IMR-90 (cell line): ENCODE measurements around the gene KCNIP1. TPM values are rescaled to one million over a fixed set of nuclear protein-coding genes. Genes with fewer than 3 reads are reported as not detected.

Experiments used
- ATAC-seq: fragments of 200-7000 bp; cut with Tn5 transposase; 2 replicates; pipeline ENCODE4 v1.9.1; 2020; ENCODE audit warnings: low read depth, mild to moderate bottlenecking, moderate library complexity
- BruUV-seq: library from RNA; stranded (reverse); fragments of 400-500 nt; replicated peaks from 2 replicates; lab custom pipeline; 2021; lab: Mats Ljungman, UMichigan
- CTCF ChIA-PET: fragments of 300-600 bp; formaldehyde crosslinking; extraction: SDS; loops from one replicate; lab custom pipeline; 2021; ENCODE audit warnings: antibody characterized with exemption; lab: Yijun Ruan, JAX
- POLR2A ChIA-PET: fragments of 300-600 bp; sonication (Branson Sonifier 250); formaldehyde crosslinking; loops from one replicate; lab custom pipeline; 2022; ENCODE audit warnings: antibody characterized with exemption; ENCODE audit not compliant: unreplicated experiment; lab: Charles Lee
- DNase-seq: peaks from one replicate; pipeline ENCODE4 v3.0.0; 2013
- H2AFZ ChIP-seq: replicated peaks from 2 replicates; pipeline ENCODE3; 2013; ENCODE audit warnings: low read length, mild to moderate bottlenecking; ENCODE audit not compliant: poor library complexity
- H2AK5ac ChIP-seq: 2 replicates; pipeline ENCODE4 v1.6.1; 2013; ENCODE audit warnings: low read depth, low read length, inconsistent platforms
- H2AK9ac ChIP-seq: replicated peaks from 2 replicates; pipeline ENCODE3; 2013; ENCODE audit warnings: mild to moderate bottlenecking, low read depth, low read length, moderate library complexity; ENCODE audit not compliant: poor library complexity
- H2BK120ac ChIP-seq: 2 replicates; pipeline ENCODE4 v1.6.1; 2013; ENCODE audit warnings: low read depth, low read length, inconsistent platforms
- H2BK15ac ChIP-seq: 3 replicates; pipeline ENCODE4 v1.6.1; 2013; ENCODE audit warnings: low read depth, low read length, inconsistent platforms
- H2BK20ac ChIP-seq: 2 replicates; pipeline ENCODE4 v1.6.1; 2013; ENCODE audit warnings: low read depth, mild to moderate bottlenecking, inconsistent platforms, low read length, moderate library complexity
- H2BK5ac ChIP-seq: 2 replicates; pipeline ENCODE4 v1.6.1; 2013; ENCODE audit warnings: mild to moderate bottlenecking, low read depth, low read length, inconsistent platforms; ENCODE audit not compliant: poor library complexity, severe bottlenecking
- H3K14ac ChIP-seq: replicated peaks from 2 replicates; pipeline ENCODE4 v1.6.1; 2013; ENCODE audit warnings: low read depth, low read length, inconsistent platforms
- H3K18ac ChIP-seq: 2 replicates; pipeline ENCODE4 v1.6.1; 2013; ENCODE audit warnings: low read depth, low read length, control low read depth
- H3K23ac ChIP-seq: 2 replicates; pipeline ENCODE4 v1.6.1; 2013; ENCODE audit warnings: low read depth, low read length, inconsistent platforms
- H3K27ac ChIP-seq: 2 replicates; pipeline ENCODE4 v1.5.1; 2013; ENCODE audit warnings: mild to moderate bottlenecking, control low read depth, low read length; ENCODE audit not compliant: insufficient read depth
- H3K27me3 ChIP-seq: 2 replicates; pipeline ENCODE4 v1.6.1; 2013; ENCODE audit warnings: low read length; ENCODE audit not compliant: control insufficient read depth, insufficient read depth
- H3K36me3 ChIP-seq: 2 replicates; pipeline ENCODE4 v1.6.1; 2013; ENCODE audit warnings: low read length, mixed read lengths; ENCODE audit not compliant: control insufficient read depth, insufficient read depth
- H3K4ac ChIP-seq: 2 replicates; pipeline ENCODE4 v1.6.1; 2013; ENCODE audit warnings: low read depth, low read length, inconsistent platforms
- H3K4me1 ChIP-seq: 2 replicates; pipeline ENCODE4 v1.6.1; 2013; ENCODE audit warnings: low read length, mixed read lengths; ENCODE audit not compliant: control insufficient read depth, insufficient read depth
- H3K4me2 ChIP-seq: 2 replicates; pipeline ENCODE4 v1.6.1; 2013; ENCODE audit warnings: low read depth, mild to moderate bottlenecking, control low read depth, low read length, moderate library complexity
- H3K4me3 ChIP-seq: 2 replicates; pipeline ENCODE4 v1.5.1; 2013; ENCODE audit warnings: low read depth, mild to moderate bottlenecking, control low read depth, low read length, moderate library complexity; ENCODE audit not compliant: insufficient read depth
- H3K56ac ChIP-seq: 2 replicates; pipeline ENCODE4 v1.6.1; 2013; ENCODE audit warnings: low read length, inconsistent platforms; ENCODE audit not compliant: insufficient read depth; ENCODE audit errors: extremely low read depth
- H3K79me1 ChIP-seq, 2 experiments: 2 replicates each; pipeline ENCODE4 v1.6.1; 2013; ENCODE audit warnings: low read length in 2 of 2, inconsistent platforms in 1 of 2, low read depth in 1 of 2
- H3K9ac ChIP-seq: 2 replicates; pipeline ENCODE4 v1.6.1; 2013; ENCODE audit warnings: low read depth, low read length, control low read depth
- H3K9me1 ChIP-seq: 2 replicates; pipeline ENCODE4 v1.6.1; 2013; ENCODE audit warnings: low read length, inconsistent platforms; ENCODE audit not compliant: insufficient read depth
- H3K9me3 ChIP-seq: 2 replicates; pipeline ENCODE4 v1.6.1; 2013; ENCODE audit warnings: low read length; ENCODE audit not compliant: control insufficient read depth, insufficient read depth
- H4K20me1 ChIP-seq: 2 replicates; pipeline ENCODE4 v1.6.1; 2013; ENCODE audit warnings: low read length, inconsistent platforms; ENCODE audit not compliant: insufficient read depth
- H4K5ac ChIP-seq: 2 replicates; pipeline ENCODE4 v1.6.1; 2013; ENCODE audit warnings: mild to moderate bottlenecking, low read depth, low read length, control low read depth
- H4K8ac ChIP-seq, 2 experiments: 2 replicates each; pipeline ENCODE4 v1.6.1; 2013; ENCODE audit warnings: low read depth in 2 of 2, low read length in 2 of 2, control low read depth in 1 of 2, inconsistent platforms in 1 of 2
- H4K91ac ChIP-seq: 2 replicates; pipeline ENCODE4 v1.6.1; 2013; ENCODE audit warnings: low read depth, low read length, inconsistent platforms; ENCODE audit not compliant: insufficient read depth
- BHLHE40 ChIP-seq: fragments of 150-350 bp; IDR thresholded peaks from 2 replicates; pipeline ENCODE4 v1.6.1; 2016; ENCODE audit warnings: mild to moderate bottlenecking, low read depth, low read length
- CEBPB ChIP-seq: IDR thresholded peaks from 2 replicates; pipeline ENCODE4 v1.6.1; 2012; ENCODE audit warnings: low read depth, low read length, improper control_type of control experiment
- WGBS, 2 experiments: methylation state at CpG; one replicate each; pipeline versions ENCODE4 v1.1.5 to v1.1.7; 2013; ENCODE audit warnings: missing lambda C conversion rate in 2 of 2; ENCODE audit not compliant: insufficient read length in 1 of 2; ENCODE audit errors: extremely low coverage in 2 of 2; 5-methylcytosine and 5-hydroxymethylcytosine counted together
- dilution Hi-C: fragments of 300-500 bp; cut with HindIII; formaldehyde crosslinking; loops from one replicate; pipeline ENCODE4 v1.14.3; 2018; ENCODE audit warnings: low sequenced_read_pairs; ENCODE audit not compliant: unreplicated experiment
- in situ Hi-C: fragments of 300-500 bp; cut with MboI; formaldehyde crosslinking; loops from 3 replicates; pipeline ENCODE4 v1.14.3; 2019; ENCODE audit warnings: low sequenced_read_pairs, inconsistent platforms, mixed read lengths
- intact Hi-C: fragments of 100-400 bp; cut with micrococcal nuclease; formaldehyde crosslinking; loops from 2 replicates; pipeline ENCODE4 v1.10.0; 2022
- polyA plus RNA-seq, 3 experiments: library from polyadenylated mRNA; depleted of rRNA; stranded (reverse); fragments of >200 nt; gene quantifications; 2 replicates each; pipeline ENCODE4 v1.2.3, GENCODE V29; 2012; ENCODE audit warnings: low replicate concordance in 1 of 3
- total RNA-seq: library from RNA; depleted of rRNA; stranded (reverse); fragments of >200 nt; gene quantifications from 2 replicates; pipeline ENCODE4 v1.2.3, GENCODE V29; 2012

KCNIP1 gene
- total and polyA plus RNA-seq, 2 of the 4 experiments (the other 2 are of a cell fraction), result not detected

- intact Hi-C loops, result no loop called here
- no peak overlapping the region for H3K9ac ChIP-seq
- no peaks in the 10 kb centered on the region for H3K9me3 ChIP-seq
- H2BK20ac ChIP-seq, result no peak overlapping the region
- H2BK120ac ChIP-seq, result no peak overlapping the region
- in situ Hi-C loops, result no loop called here
- H3K18ac ChIP-seq, result no peak overlapping the region
- H2AFZ ChIP-seq, result no peak overlapping the region
- no peak overlapping the region for H3K4me3 ChIP-seq
- no peak overlapping the region for H3K56ac ChIP-seq
- no peak overlapping the region for H3K4ac ChIP-seq
- peak; percentile 5 for DNase-seq
- no peaks in the 10 kb centered on the region for H3K79me1 ChIP-seq
- H2BK15ac ChIP-seq, result no peak overlapping the region
- no peaks in the 10 kb centered on the region for H3K36me3 ChIP-seq
- ChIA-PET CTCF (interaction anchor here (0.6 to 1.2 kb wide), 2 partner anchors 15 to 143 kb away, joined by 3 read pairs; no protein-coding TSS in a partner anchor), POLR2A (no interaction called here)
- H3K27ac ChIP-seq, result no peak overlapping the region
- TF ChIP-seq BHLHE40, result no peak
- 0 out of 2 replicates have a peak, but pooled peaks have one; percentile 10 for TF ChIP-seq CEBPB
- peaks cover 1% of the 10 kb centered on the region; the same call in 1 of the 2 replicates for H3K27me3 ChIP-seq
- H3K4me1 ChIP-seq, result no peaks in the 10 kb centered on the region
- H2AK9ac ChIP-seq, result no peak overlapping the region
- no TSS peak for BruUV-seq
- H2AK5ac ChIP-seq, result no peak overlapping the region
- H4K20me1 ChIP-seq, result no peaks in the 10 kb centered on the region
- no peak overlapping the region for H3K14ac ChIP-seq
- H3K4me2 ChIP-seq, result no peak overlapping the region
- H4K5ac ChIP-seq, result no peak overlapping the region
- no peaks in the 10 kb centered on the region for H3K9me1 ChIP-seq
- no CpG with 5 or more reads among the region's 2 CpGs for WGBS, 2 experiments
- no peak overlapping the region for H4K91ac ChIP-seq
- no peak for ATAC-seq
- H2BK5ac ChIP-seq, result no peak overlapping the region
- no peak overlapping the region for H3K23ac ChIP-seq
- dilution Hi-C loops, result no loop called here
- no peak overlapping the region for H4K8ac ChIP-seq
Observed at GRCh38 chr5:170648541-170648940, 144.7 kb downstream of the KCNIP1 start.
